MCF 10A (cell line): ENCODE measurements around the gene ABHD12. TPM values are rescaled to one million over a fixed set of nuclear protein-coding genes. Genes with fewer than 3 reads are reported as not detected.

Source experiments
- BruUV-seq: library from RNA; stranded (reverse); fragments of 400-500 nt; replicated peaks from 2 replicates; lab custom pipeline; 2021; lab: Mats Ljungman, UMichigan
- CTCF ChIA-PET: fragments of 300-600 bp; sonication (Branson Sonifier 250); formaldehyde crosslinking; extraction: SDS; loops from one replicate; lab custom pipeline; 2021; ENCODE audit warnings: antibody characterized with exemption, inconsistent platforms; lab: Yijun Ruan, JAX
- POLR2A ChIA-PET: fragments of 300-600, 350-650 bp; sonication (Branson Sonifier 250); formaldehyde crosslinking; extraction: SDS; loops from one replicate; lab custom pipeline; 2020; ENCODE audit warnings: antibody characterized with exemption, inconsistent platforms; lab: Yijun Ruan, JAX
- DNase-seq: peaks from one replicate; pipeline ENCODE4 v3.0.0-alpha.2; 2018; ENCODE audit not compliant: unreplicated experiment
- H3K27ac Mint-ChIP-seq: one replicate; pipeline ENCODE4 v1.8.0; 2022; ENCODE audit warnings: mild to moderate bottlenecking, low read depth, mixed read lengths; ENCODE audit not compliant: unreplicated experiment
- H3K27me3 Mint-ChIP-seq: one replicate; pipeline ENCODE4 v1.8.0; 2022; ENCODE audit warnings: mixed read lengths; ENCODE audit not compliant: insufficient read depth, unreplicated experiment
- H3K36me3 Mint-ChIP-seq: one replicate; pipeline ENCODE4 v1.8.0; 2022; ENCODE audit warnings: mild to moderate bottlenecking, moderate library complexity, mixed read lengths; ENCODE audit not compliant: insufficient read depth, unreplicated experiment
- H3K4me1 Mint-ChIP-seq: one replicate; pipeline ENCODE4 v1.8.0; 2022; ENCODE audit warnings: mixed read lengths; ENCODE audit not compliant: insufficient read depth, unreplicated experiment
- H3K4me3 Mint-ChIP-seq: one replicate; pipeline ENCODE4 v1.8.0; 2022; ENCODE audit warnings: mild to moderate bottlenecking, moderate library complexity, mixed read lengths; ENCODE audit not compliant: unreplicated experiment
- H3K9me3 Mint-ChIP-seq: one replicate; pipeline ENCODE4 v1.8.0; 2022; ENCODE audit warnings: mixed read lengths; ENCODE audit not compliant: unreplicated experiment
- intact Hi-C: fragments of 100-400 bp; cut with micrococcal nuclease; formaldehyde crosslinking; loops from 2 replicates; pipeline ENCODE4 v1.14.1; 2022
- total RNA-seq: library from RNA; stranded (reverse); gene quantifications from 2 replicates; pipeline ENCODE4 v1.2.3, GENCODE V29; 2022
- TF ChIP-seq, protein P1 (sequence below): fragments of 200-600 bp; IDR thresholded peaks from one replicate; pipeline ENCODE4 v1.8.0; 2022; ENCODE audit warnings: antibody characterized with exemption, mild to moderate bottlenecking; ENCODE audit not compliant: unreplicated experiment

The ABHD12 gene
- total RNA-seq, 1 experiment from 2014 or later = 18.6 TPM

DNA sequence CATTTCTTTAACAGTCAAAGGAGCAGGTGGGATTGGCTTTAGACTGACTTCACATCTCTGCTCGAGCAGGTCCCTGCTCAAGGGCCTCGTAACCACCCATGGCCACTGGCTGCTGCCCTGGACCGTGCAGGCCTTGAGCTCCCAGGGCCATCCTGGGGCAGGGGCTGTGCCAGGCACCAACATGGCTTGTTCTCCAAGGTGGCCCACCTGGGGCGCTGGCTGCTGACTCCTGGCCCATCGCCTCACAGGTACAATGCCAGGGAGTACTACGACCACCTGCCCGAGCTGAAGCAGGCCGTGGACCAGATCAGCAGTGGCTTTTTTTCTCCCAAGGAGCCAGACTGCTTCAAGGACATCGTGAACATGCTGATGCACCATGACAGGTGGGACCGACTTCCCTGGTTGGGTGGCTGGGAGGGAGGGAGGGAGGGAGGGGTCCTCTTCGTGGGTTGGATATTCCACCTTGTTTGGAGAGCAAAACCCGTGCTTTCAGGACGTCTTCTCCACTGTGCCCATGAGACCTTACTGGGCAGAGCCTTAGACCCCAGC is 96.7 kb downstream of the ABHD12 start:
- intact Hi-C loops = no loop called here
- H3K27me3 Mint-ChIP-seq = no peaks in the 10 kb centered on the region
- H3K9me3 Mint-ChIP-seq = no peaks in the 10 kb centered on the region
- H3K4me3 Mint-ChIP-seq = no peak overlapping the region
- TF ChIP-seq, protein P1, sequence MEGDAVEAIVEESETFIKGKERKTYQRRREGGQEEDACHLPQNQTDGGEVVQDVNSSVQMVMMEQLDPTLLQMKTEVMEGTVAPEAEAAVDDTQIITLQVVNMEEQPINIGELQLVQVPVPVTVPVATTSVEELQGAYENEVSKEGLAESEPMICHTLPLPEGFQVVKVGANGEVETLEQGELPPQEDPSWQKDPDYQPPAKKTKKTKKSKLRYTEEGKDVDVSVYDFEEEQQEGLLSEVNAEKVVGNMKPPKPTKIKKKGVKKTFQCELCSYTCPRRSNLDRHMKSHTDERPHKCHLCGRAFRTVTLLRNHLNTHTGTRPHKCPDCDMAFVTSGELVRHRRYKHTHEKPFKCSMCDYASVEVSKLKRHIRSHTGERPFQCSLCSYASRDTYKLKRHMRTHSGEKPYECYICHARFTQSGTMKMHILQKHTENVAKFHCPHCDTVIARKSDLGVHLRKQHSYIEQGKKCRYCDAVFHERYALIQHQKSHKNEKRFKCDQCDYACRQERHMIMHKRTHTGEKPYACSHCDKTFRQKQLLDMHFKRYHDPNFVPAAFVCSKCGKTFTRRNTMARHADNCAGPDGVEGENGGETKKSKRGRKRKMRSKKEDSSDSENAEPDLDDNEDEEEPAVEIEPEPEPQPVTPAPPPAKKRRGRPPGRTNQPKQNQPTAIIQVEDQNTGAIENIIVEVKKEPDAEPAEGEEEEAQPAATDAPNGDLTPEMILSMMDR = no peak
- H3K36me3 Mint-ChIP-seq = peaks cover 100% of the 10 kb centered on the region
- no TSS peak for BruUV-seq
- H3K4me1 Mint-ChIP-seq = peaks cover 9% of the 10 kb centered on the region
- DNase-seq = no peak
- ChIA-PET POLR2A (interaction anchor here (0.6 to 4.3 kb wide), 11 partner anchors 10 to 300 kb away, joined by 3 to 93 read pairs (median 4); partner anchors contain the start of gene PYGB), CTCF (interaction anchor here (0.5 to 4.6 kb wide), 18 partner anchors 10 to 359 kb away, joined by 3 to 41 read pairs (median 4); no protein-coding TSS in a partner anchor)
- H3K27ac Mint-ChIP-seq = peak overlapping the region; percentile 57

DNA sequence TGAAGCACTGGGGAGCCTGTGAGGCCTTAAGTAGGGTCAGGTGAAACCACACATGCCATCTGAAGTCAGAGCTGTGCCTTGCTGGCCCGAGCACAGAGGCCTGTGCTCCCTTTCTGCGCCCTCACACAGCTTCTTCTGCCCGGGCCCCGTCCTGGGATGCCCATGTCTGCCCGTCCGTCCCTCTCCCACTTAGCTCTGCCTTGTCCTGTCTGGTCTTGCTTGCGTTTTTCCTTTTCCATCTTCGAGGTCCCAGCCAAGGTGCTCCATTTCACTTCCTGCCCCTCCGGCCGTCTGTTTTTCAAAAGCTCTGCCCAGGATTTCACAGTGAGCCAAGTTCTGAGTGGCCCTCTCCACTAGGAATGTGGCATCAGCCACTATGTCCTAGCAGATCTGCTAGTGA is 97.1 kb downstream of the ABHD12 start:
- DNase-seq = no peak
- POLR2A ChIA-PET = interaction anchor here (1.0 to 4.3 kb wide), 6 partner anchors 9 to 299 kb away, joined by 3 to 32 read pairs (median 4); no protein-coding TSS in a partner anchor
- Mint-ChIP-seq H3K4me1 (peaks cover 9% of the 10 kb centered on the region), H3K4me3 (no peak overlapping the region), H3K27ac (peak overlapping the region; percentile 57), H3K36me3 (peaks cover 100% of the 10 kb centered on the region), H3K27me3 (no peaks in the 10 kb centered on the region), H3K9me3 (no peaks in the 10 kb centered on the region)
- intact Hi-C loops = no loop called here
- no TSS peak for BruUV-seq
- CTCF ChIA-PET = interaction anchor here (0.6 to 4.6 kb wide), 15 partner anchors 10 to 299 kb away, joined by 3 to 41 read pairs (median 5); no protein-coding TSS in a partner anchor
- TF ChIP-seq, protein P1 = no peak

DNA sequence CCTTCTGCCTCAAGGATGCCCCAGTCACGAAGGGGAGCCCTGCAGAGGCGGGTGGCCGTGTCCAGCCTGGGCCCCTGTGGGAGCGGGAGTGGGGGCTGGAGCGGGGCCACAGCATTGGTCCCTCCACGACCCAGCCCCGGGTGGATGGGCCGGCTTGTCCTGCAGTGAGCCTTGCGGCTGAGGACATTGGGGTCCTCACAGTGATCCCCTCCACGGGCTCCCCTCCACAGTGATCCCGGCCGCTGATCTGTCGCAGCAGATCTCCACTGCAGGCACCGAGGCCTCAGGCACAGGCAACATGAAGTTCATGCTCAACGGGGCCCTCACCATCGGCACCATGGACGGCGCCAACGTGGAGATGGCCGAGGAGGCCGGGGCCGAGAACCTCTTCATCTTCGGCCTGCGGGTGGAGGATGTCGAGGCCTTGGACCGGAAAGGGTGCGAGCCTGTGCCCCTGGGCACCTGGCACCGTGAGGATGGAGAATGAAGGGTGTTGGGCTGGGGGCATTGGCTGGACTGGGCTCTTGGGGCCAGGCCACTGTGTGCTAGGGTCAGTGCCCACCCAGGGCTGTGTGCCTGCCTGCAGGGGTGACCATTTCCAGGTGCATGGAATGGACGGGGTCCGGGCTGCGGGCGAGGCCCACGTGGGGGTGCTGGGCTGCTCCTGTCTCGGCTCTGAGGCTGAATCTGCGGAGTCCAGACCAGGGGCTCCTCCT is 98.3 kb downstream of the ABHD12 start:
- ChIA-PET POLR2A (interaction anchor here (0.8 to 1.6 kb wide), 3 partner anchors 18 to 99 kb away, joined by 4 to 5 read pairs (median 4); no protein-coding TSS in a partner anchor), CTCF (interaction anchor here (1.1 to 4.0 kb wide), 2 partner anchors 19 to 106 kb away, joined by 4 to 41 read pairs; no protein-coding TSS in a partner anchor)
- Mint-ChIP-seq H3K27ac (no peak overlapping the region), H3K4me1 (peaks cover 9% of the 10 kb centered on the region), H3K36me3 (peaks cover 100% of the 10 kb centered on the region), H3K4me3 (no peak overlapping the region), H3K27me3 (no peaks in the 10 kb centered on the region), H3K9me3 (no peaks in the 10 kb centered on the region)
- intact Hi-C loops = no loop called here
- DNase-seq = no peak
- TF ChIP-seq, protein P1 = no peak
- BruUV-seq = no TSS peak
